DLD1 (cell line): Measurements from ENCODE around the gene PKN2.

ENCODE experiments used
- in situ Hi-C: cut with HindIII; loops from 2 replicates; pipeline ENCODE4 v1.10.0; 2017; ENCODE audit warnings: low sequenced_read_pairs

PKN2 gene

GRCh38 chr1:88731475-88732269 is 47.6 kb downstream of the PKN2 start:
- in situ Hi-C loops, result no loop called here

- in situ Hi-C loops, result no loop called here
Measured at GRCh38 chr1:88735382-88735781, 51.3 kb downstream of the PKN2 start.

- in situ Hi-C loops, result no loop called here
Measured at GRCh38 chr1:88735909-88736308, 51.8 kb downstream of the PKN2 start.

GRCh38 chr1:88736633-88737248 is 52.7 kb downstream of the PKN2 start:
- in situ Hi-C loops, result no loop called here

- in situ Hi-C loops, result no loop called here
Measured at GRCh38 chr1:88737338-88737927, 53.4 kb downstream of the PKN2 start.

- in situ Hi-C loops, result no loop called here
Measured at GRCh38 chr1:88740784-88741183, 56.7 kb downstream of the PKN2 start.

- in situ Hi-C loops, result no loop called here
Measured at GRCh38 chr1:88741413-88741812, 57.3 kb downstream of the PKN2 start.

GRCh38 chr1:88742531-88742930 is 58.5 kb downstream of the PKN2 start:
- in situ Hi-C loops, result no loop called here

GRCh38 chr1:88744142-88744541 is 60.1 kb downstream of the PKN2 start:
- in situ Hi-C loops, result no loop called here

GRCh38 chr1:88746916-88747315 is 62.8 kb downstream of the PKN2 start:
- in situ Hi-C loops, result no loop called here

- in situ Hi-C loops, result no loop called here
Measured at GRCh38 chr1:88751714-88752113, 67.6 kb downstream of the PKN2 start.

GRCh38 chr1:88753506-88753905 is 69.4 kb downstream of the PKN2 start:
- in situ Hi-C loops, result no loop called here

- in situ Hi-C loops, result no loop called here
Measured at GRCh38 chr1:88763649-88764406, 79.8 kb downstream of the PKN2 start.

- in situ Hi-C loops, result no loop called here
Measured at GRCh38 chr1:88768187-88768586, 84.1 kb downstream of the PKN2 start.

- in situ Hi-C loops, result no loop called here
Measured at GRCh38 chr1:88768816-88769215, 84.7 kb downstream of the PKN2 start.

- in situ Hi-C loops, result no loop called here
Measured at GRCh38 chr1:88773540-88774150, 89.6 kb downstream of the PKN2 start.

GRCh38 chr1:88774151-88774556 is 90.1 kb downstream of the PKN2 start:
- in situ Hi-C loops, result no loop called here

- in situ Hi-C loops, result no loop called here
Measured at GRCh38 chr1:88777604-88778149, 93.6 kb downstream of the PKN2 start.

- in situ Hi-C loops, result no loop called here
Measured at GRCh38 chr1:88779880-88780279, 95.8 kb downstream of the PKN2 start.

- in situ Hi-C loops, result no loop called here
Measured at GRCh38 chr1:88780485-88780884, 96.4 kb downstream of the PKN2 start.

- in situ Hi-C loops, result no loop called here
Measured at GRCh38 chr1:88783145-88783544, 99.1 kb downstream of the PKN2 start.
